Heart right ventricle (tissue), 16 donors: ENCODE results near the gene CYTH4. TPM values are rescaled to one million over a fixed set of nuclear protein-coding genes. Genes with fewer than 3 reads are reported as not detected.
A peak's percentile ranks its signal among the peaks of the same experiment; 100 is the strongest.
"Not testable (repeated sequence)": the region's sequence is repeated elsewhere in the genome, so short reads cannot be mapped to it uniquely, and the experiment has no call there.

Experiments used
- ATAC-seq, 8 donors: fragments of 200-7000 bp; cut with Tn5 transposase; one replicate each; pipeline ENCODE4 v1.9.1; 2020; ENCODE audit warnings: mild to moderate bottlenecking in 8 of 8, moderate library complexity in 8 of 8, moderate number of reproducible peaks in 1 of 8
- DNase-seq, 2 donors: peaks; one replicate each; pipeline ENCODE4 v3.0.0-alpha.2; 2020
- H3K27ac ChIP-seq, 10 donors: fragments of 200-600 bp; sonication (generic) in 2 of 10; one replicate each; pipeline versions ENCODE4 v1.5.0 to v1.8.0; 2020 to 2022; ENCODE audit warnings: mild to moderate bottlenecking in 3 of 10
- H3K27me3 ChIP-seq, 7 donors: fragments of 200-600 bp; one replicate each; pipeline ENCODE4 v1.8.0; 2021 to 2022; ENCODE audit warnings: mild to moderate bottlenecking in 2 of 7
- H3K36me3 ChIP-seq, 9 donors: fragments of 200-600 bp; sonication (generic) in 1 of 9; one replicate each; pipeline versions ENCODE4 v1.5.0 to v1.8.0; 2020 to 2022; ENCODE audit warnings: mild to moderate bottlenecking in 2 of 9
- H3K4me1 ChIP-seq, 9 donors: fragments of 200-600 bp; sonication (generic) in 1 of 9; one replicate each; pipeline versions ENCODE4 v1.5.0 to v1.8.0; 2020 to 2022; ENCODE audit warnings: mild to moderate bottlenecking in 4 of 9
- H3K4me3 ChIP-seq, 10 donors: fragments of 200-600 bp; sonication (generic) in 2 of 10; one replicate each; pipeline versions ENCODE4 v1.5.0 to v1.8.0; 2020 to 2022; ENCODE audit warnings: mild to moderate bottlenecking in 7 of 10, moderate library complexity in 2 of 10
- H3K9me3 ChIP-seq, 11 donors: fragments of 200-600 bp in 10 of 11; sonication (generic) in 2 of 11; one replicate each; pipeline versions ENCODE4 v1.5.0 to v1.8.0; 2013 to 2022; ENCODE audit warnings: mild to moderate bottlenecking in 2 of 11, control low read depth in 1 of 11, moderate library complexity in 1 of 11
- CTCF ChIP-seq, 9 donors: fragments of 200-600 bp; sonication (generic) in 2 of 9; IDR thresholded peaks; one replicate each; pipeline versions ENCODE4 v1.5.0 to v1.8.0; 2021 to 2022; ENCODE audit warnings: antibody characterized with exemption in 9 of 9, mild to moderate bottlenecking in 5 of 9, moderate library complexity in 1 of 9
- WGBS, 2 donors: extraction: QIAGEN DNeasy Blood & Tissue Kit; methylation state at CpG; one replicate each; pipeline ENCODE4 v1.1.7; 2013; ENCODE audit warnings: inconsistent platforms in 1 of 2; 5-methylcytosine and 5-hydroxymethylcytosine counted together
- intact Hi-C, 10 donors: fragments of 100-400 bp; cut with DNase I; formaldehyde crosslinking; loops; one replicate each; pipeline versions ENCODE4 v1.11.1 to v1.14.2; 2022
- polyA plus RNA-seq, 2 donors: library from polyadenylated mRNA; stranded (reverse); fragments of 200-250 nt; gene quantifications; one replicate each; pipeline ENCODE4 v1.2.3, GENCODE V29; 2013
- total RNA-seq, 10 donors: library from RNA; stranded (reverse); fragmentation: NEBNext Ultra II Directional in 3 of 10; extraction: Animal tissue kit (Norgen Biotek cat#: 25700) in 3 of 10; gene quantifications; one replicate each; pipeline versions ENCODE4 v1.2.1 to v1.2.4, GENCODE V29; 2021 to 2023
- donor health status: Arrhythmogenic right ventricular cardiomyopathy.
- donor health status: ischemic (EF 13 %, LVEDD 7.1; RV severe dilation, severe dysfunction).
- donor health status: healthy with polysubstance abuse.
- donor health status: DM: no; HTN: yes; CAD: no.
- donor health status: DM: no; HTN: no; CAD: no.
- donor health status: ischemic (EF 25% LVEDD 6.9; RV normal size, moderate dysfunction).
- donor health status: ischemic (EF 25% LVEDD 5.7; RV mildly dilated, moderate dysfunction).
- donor health status: healthy.
- donor health status: DM: yes; HTN: yes; CAD: no.
- donor health status: Ischemic cardiomyopathy.
- donor health status: ischemic (EF 35%, LVEDD 5.7; RV mildly dilated, moderate dysfunction).
- donor health status: nonischemic (EF 11% LVEDD 7.7; RV severe dilation, severe dysfunction).
- donor health status: DM: yes; HTN: yes; CAD: no.
- donor health status: PGD.
- donor health status: ischemic (EF 29% LVEDD 5.4; RV normal size, mild dysfunction).
- donor health status: nonischemic (EF 23%, LVEDD 6.1; RV moderate dilation, normal function).

The CYTH4 gene
- total and polyA plus RNA-seq, 12 donors, result 1.8 to 29.3 (median 4.3) TPM

DNA sequence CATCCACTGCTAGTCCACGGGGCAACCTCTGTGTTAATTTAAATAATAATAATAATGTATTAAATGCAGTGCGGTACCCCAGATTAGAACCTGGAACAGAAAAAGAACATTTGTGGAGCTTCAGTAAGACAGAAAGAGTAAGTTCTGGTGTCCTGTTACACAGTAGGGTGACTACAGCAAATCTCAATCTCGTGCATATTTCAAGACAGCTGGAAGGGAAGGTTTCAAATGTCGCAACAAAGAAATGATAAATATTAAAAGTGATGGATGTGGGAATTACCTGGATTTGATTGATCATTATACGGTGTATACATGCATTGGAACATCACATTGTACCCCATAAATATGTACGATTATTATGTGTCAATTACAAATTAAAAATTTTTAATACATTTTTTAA lies 36.6 kb upstream of the CYTH4 start:
- no peak for TF ChIP-seq CTCF (IDR thresholded peaks at IDR 0.05)
- Histone ChIP-seq H3K27me3 (peaks cover 13 to 56% (median 54%) of the 10 kb centered on the region in 7 donors), H3K27ac (peak overlapping the region in 1 of 10 donors; percentile 90), H3K4me1 (peaks cover 0 to 48% (median 0%) of the 10 kb centered on the region in 9 donors), H3K4me3 (no peak overlapping the region), H3K9me3 (no peaks in the 10 kb centered on the region), H3K36me3 (peaks cover 0 to 7% (median 0%) of the 10 kb centered on the region in 9 donors)
- intact Hi-C loops, result no loop called here
- 75 to 76% methylated on average over 6 of the region's 6 CpGs for WGBS, 2 donors
- no peak for DNase-seq
- no peak for ATAC-seq

DNA sequence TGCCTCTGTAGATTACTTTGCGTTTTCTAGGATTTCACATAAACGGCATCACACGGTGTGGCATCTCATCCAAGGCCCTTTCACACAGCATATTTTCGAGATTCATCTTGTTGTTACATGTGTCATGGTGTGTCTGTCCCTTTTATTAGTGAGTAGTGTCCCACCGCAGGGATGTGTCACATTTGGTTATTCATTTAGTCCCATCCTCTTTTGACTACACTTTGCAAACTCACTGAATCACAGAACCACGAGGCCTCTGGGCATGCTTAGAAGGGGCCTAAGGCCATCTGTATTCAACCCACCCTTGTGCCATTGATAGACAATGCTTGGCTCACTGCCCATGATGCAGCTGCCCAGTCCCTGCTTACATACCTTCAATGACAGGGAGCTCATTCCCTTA lies 34.1 kb upstream of the CYTH4 start:
- H3K9me3 ChIP-seq, result no peaks in the 10 kb centered on the region
- no peak for ATAC-seq
- H3K4me3 ChIP-seq, result no peak overlapping the region
- 67 to 82% methylated on average over 6 of the region's 6 CpGs for WGBS, 2 donors
- peaks cover 6 to 56% (median 36%) of the 10 kb centered on the region in 7 donors for H3K27me3 ChIP-seq
- intact Hi-C loops, result no loop called here
- H3K27ac ChIP-seq, result no peak overlapping the region
- no peak for DNase-seq
- no peak for TF ChIP-seq CTCF (IDR thresholded peaks at IDR 0.05)
- peaks cover 0 to 26% (median 0%) of the 10 kb centered on the region in 9 donors for H3K4me1 ChIP-seq
- H3K36me3 ChIP-seq, result no peaks in the 10 kb centered on the region

GRCh38 chr22:37249986-37250385 lies 32.3 kb upstream of the CYTH4 start:
- TF ChIP-seq CTCF (IDR thresholded peaks at IDR 0.05), result no peak
- Histone ChIP-seq H3K9me3 (no peaks in the 10 kb centered on the region), H3K4me1 (peaks cover 0 to 12% (median 0%) of the 10 kb centered on the region in 9 donors), H3K36me3 (no peaks in the 10 kb centered on the region), H3K27ac (no peak overlapping the region), H3K27me3 (peaks cover 0 to 56% (median 37%) of the 10 kb centered on the region in 7 donors), H3K4me3 (no peak overlapping the region)
- WGBS, 2 donors, result 79 to 81% methylated on average over 12 of the region's 12 CpGs
- ATAC-seq (no peak), DNase-seq (no peak)
- intact Hi-C loops, result no loop called here

DNA sequence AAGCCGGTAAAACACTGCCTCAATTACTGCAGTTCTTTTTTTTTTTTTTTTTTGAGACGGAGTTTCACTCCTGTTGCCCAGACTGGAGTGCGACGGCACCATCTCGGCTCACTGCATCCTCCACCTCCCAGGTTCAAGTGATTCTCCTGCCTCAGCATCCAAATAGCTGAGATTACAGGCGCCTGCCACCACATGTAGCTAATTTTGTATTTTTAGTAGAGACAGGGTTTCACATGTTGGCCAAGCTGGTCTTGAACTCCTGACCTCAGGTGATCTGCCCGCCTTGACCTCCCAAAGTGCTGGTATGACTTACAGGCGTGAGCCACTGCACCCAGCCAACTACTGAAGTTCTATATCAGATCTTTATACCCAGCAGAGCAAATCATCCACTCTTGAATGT lies 30.5 kb upstream of the CYTH4 start:
- intact Hi-C loops, DNase-seq, H3K9me3 ChIP-seq, H3K36me3 ChIP-seq, H3K27ac ChIP-seq, ATAC-seq, H3K4me3 ChIP-seq, H3K4me1 ChIP-seq: not testable (repeated sequence)
- peaks cover 0 to 68% (median 56%) of the 10 kb centered on the region in 7 donors for H3K27me3 ChIP-seq
- WGBS, 2 donors, result 83 to 84% methylated on average over 8 of the region's 8 CpGs

- DNase-seq, result no peak
- intact Hi-C loops, result no loop called here
- no peak overlapping the region for H3K4me3 ChIP-seq
- H3K27ac ChIP-seq, result no peak overlapping the region
- no peaks in the 10 kb centered on the region for H3K36me3 ChIP-seq
- no peak for TF ChIP-seq CTCF (IDR thresholded peaks at IDR 0.05)
- H3K27me3 ChIP-seq, result peaks cover 0 to 79% (median 61%) of the 10 kb centered on the region in 7 donors
- no peaks in the 10 kb centered on the region for H3K9me3 ChIP-seq
- peaks cover 0 to 3% (median 0%) of the 10 kb centered on the region in 9 donors for H3K4me1 ChIP-seq
- 48 to 51% methylated on average over 7 of the region's 7 CpGs for WGBS, 2 donors
- no peak for ATAC-seq
Measured at GRCh38 chr22:37253126-37253660, 29.1 kb upstream of the CYTH4 start.
